SK-N-SH (cell line): ENCODE results near the gene UGP2. TPM values are rescaled to one million over a fixed set of nuclear protein-coding genes. Genes with fewer than 3 reads are reported as not detected.
A peak's percentile ranks its signal among the peaks of the same experiment; 100 is the strongest.

Source experiments
- CTCF ChIA-PET: fragments of 300-600, 350-600 bp; formaldehyde crosslinking; extraction: SDS; loops from one replicate; lab custom pipeline; 2021; lab: Yijun Ruan, JAX
- POLR2A ChIA-PET: fragments of 350-600 bp; sonication (Branson Sonifier 250); formaldehyde crosslinking; extraction: SDS; loops from one replicate; lab custom pipeline; 2020; ENCODE audit warnings: antibody characterized with exemption, inconsistent platforms; lab: Yijun Ruan, JAX
- DNase-seq: peaks from one replicate; pipeline ENCODE4 v3.0.0; 2012
- H2AFZ ChIP-seq: fragments of 200-600 bp; sonication (generic); 2 replicates; pipeline ENCODE4 v1.8.1; 2016; ENCODE audit warnings: antibody characterized with exemption, mild to moderate bottlenecking, low read depth
- H3F3A ChIP-seq: fragments of 200-600 bp; sonication (generic); replicated peaks from 2 replicates; pipeline ENCODE3; 2016; ENCODE audit warnings: antibody characterized with exemption, mild to moderate bottlenecking; ENCODE audit not compliant: insufficient read depth
- H3K27ac ChIP-seq, 2 experiments: fragments of 200-500 bp in 1 of 2; fragments of 200-600 bp in 1 of 2; sonication (Bioruptor generic) in 1 of 2; sonication (generic), shearing (Covaris generic) in 1 of 2; 2 replicates each; pipeline versions ENCODE4 v1.5.1 to v1.6.1; 2014 to 2016; ENCODE audit warnings: low read depth in 2 of 2, inconsistent platforms in 1 of 2, low read length in 1 of 2, mild to moderate bottlenecking in 1 of 2, mixed read lengths in 1 of 2
- H3K27me3 ChIP-seq: fragments of 200-600 bp; sonication (generic), shearing (Covaris generic); 2 replicates; pipeline ENCODE4 v1.6.1; 2016; ENCODE audit warnings: mixed run types; ENCODE audit not compliant: insufficient read depth
- H3K36me3 ChIP-seq, 2 experiments: fragments of 200-500 bp in 1 of 2; fragments of 200-600 bp in 1 of 2; sonication (Bioruptor generic) in 1 of 2; sonication (generic) in 1 of 2; replicated peaks in 1 of 2; 2 replicates each; pipeline versions ENCODE3 to v1.5.1; 2014 to 2016; ENCODE audit warnings: low read length in 1 of 2, mild to moderate bottlenecking in 1 of 2; ENCODE audit not compliant: insufficient read depth in 2 of 2, control insufficient read depth in 1 of 2
- H3K4me1 ChIP-seq, 2 experiments: fragments of 200-500 bp in 1 of 2; fragments of 200-600 bp in 1 of 2; sonication (Bioruptor generic) in 1 of 2; sonication (generic), shearing (Covaris generic) in 1 of 2; 2 replicates each; pipeline versions ENCODE4 v1.5.1 to v1.6.1; 2014 to 2016; ENCODE audit warnings: low read depth in 1 of 2, low read length in 1 of 2, mixed run types in 1 of 2; ENCODE audit not compliant: insufficient read depth in 2 of 2, control insufficient read depth in 1 of 2
- H3K4me2 ChIP-seq: fragments of 200-600 bp; sonication (generic), shearing (Covaris generic); 2 replicates; pipeline ENCODE4 v1.6.1; 2017; ENCODE audit warnings: mixed run types
- H3K4me3 ChIP-seq, 2 experiments: fragments of 200-500 bp in 1 of 2; fragments of 200-600 bp in 1 of 2; sonication (Bioruptor generic) in 1 of 2; sonication (generic), shearing (Covaris generic) in 1 of 2; 2 replicates each; pipeline versions ENCODE4 v1.5.1 to v1.8.1; 2014 to 2016; ENCODE audit warnings: low read depth in 2 of 2, inconsistent platforms in 1 of 2, low read length in 1 of 2, mild to moderate bottlenecking in 1 of 2, mixed read lengths in 1 of 2, moderate library complexity in 1 of 2
- H3K79me2 ChIP-seq: fragments of 200-600 bp; sonication (generic); 2 replicates; pipeline ENCODE4 v1.8.1; 2017; ENCODE audit warnings: mild to moderate bottlenecking; ENCODE audit not compliant: insufficient read depth
- H3K9ac ChIP-seq: fragments of 200-600 bp; sonication (generic); 2 replicates; pipeline ENCODE4 v1.6.1; 2017; ENCODE audit warnings: mixed run types
- H3K9me2 ChIP-seq: fragments of 200-600 bp; sonication (generic); 2 replicates; pipeline ENCODE4 v1.6.1; 2017; ENCODE audit warnings: mixed run types
- H3K9me3 ChIP-seq: fragments of 200-600 bp; sonication (generic); 2 replicates; pipeline ENCODE4 v1.6.1; 2017; ENCODE audit warnings: mixed run types, mild to moderate bottlenecking, moderate library complexity
- H4K20me1 ChIP-seq: fragments of 200-600 bp; sonication (generic); 2 replicates; pipeline ENCODE4 v1.6.1; 2017; ENCODE audit warnings: mild to moderate bottlenecking, mixed run types; ENCODE audit not compliant: insufficient read depth
- CHD2 ChIP-seq: fragments of 150-350 bp; IDR thresholded peaks from 2 replicates; pipeline ENCODE4 v1.6.1; 2018; ENCODE audit warnings: low read length; ENCODE audit not compliant: partially characterized antibody
- FOSL2 ChIP-seq: IDR thresholded peaks from 2 replicates; pipeline ENCODE4 v1.4.0; 2012; ENCODE audit warnings: low read depth, mild to moderate bottlenecking, moderate library complexity, borderline replicate concordance
- FOXJ3 ChIP-seq: sonication (generic); formaldehyde crosslinking; IDR thresholded peaks from 2 replicates; pipeline ENCODE4 v1.5.1; 2020; ENCODE audit warnings: mild to moderate bottlenecking, missing genetic modification reagents
- GABPA ChIP-seq: IDR thresholded peaks from 2 replicates; pipeline ENCODE4 v1.4.0; 2012; ENCODE audit warnings: low read depth, mild to moderate bottlenecking
- IRF3 ChIP-seq: fragments of 150-350 bp; IDR thresholded peaks from 2 replicates; pipeline ENCODE4 v1.6.1; 2016; ENCODE audit warnings: mild to moderate bottlenecking, low read depth, low read length
- MEF2A ChIP-seq: IDR thresholded peaks from 2 replicates; pipeline ENCODE4 v1.4.0; 2012; ENCODE audit warnings: low read depth, borderline replicate concordance
- MXI1 ChIP-seq: IDR thresholded peaks from 2 replicates; pipeline ENCODE4 v1.6.1; 2012; ENCODE audit warnings: mild to moderate bottlenecking, low read depth, low read length, improper control_type of control experiment
- NRF1 ChIP-seq: IDR thresholded peaks from 2 replicates; pipeline ENCODE4 v1.6.1; 2012; ENCODE audit warnings: low read depth, mild to moderate bottlenecking, low read length
- PBX3 ChIP-seq: IDR thresholded peaks from 2 replicates; pipeline ENCODE4; 2012
- POLR2AphosphoS5 ChIP-seq: IDR thresholded peaks from 2 replicates; pipeline ENCODE4 v1.6.1; 2012; ENCODE audit warnings: low read depth, low read length
- RAD21 ChIP-seq: IDR thresholded peaks from 2 replicates; pipeline ENCODE4 v1.6.1; 2012; ENCODE audit warnings: mild to moderate bottlenecking, low read length
- RCOR1 ChIP-seq: fragments of 150-350 bp; IDR thresholded peaks from 2 replicates; pipeline ENCODE4 v1.6.1; 2017; ENCODE audit warnings: antibody characterized with exemption, low read length
- RXRA ChIP-seq: IDR thresholded peaks from 2 replicates; pipeline ENCODE4 v1.4.0; 2012; ENCODE audit warnings: low read depth, mild to moderate bottlenecking, borderline replicate concordance
- SIN3A ChIP-seq: IDR thresholded peaks from 2 replicates; pipeline ENCODE4 v1.6.1; 2012; ENCODE audit warnings: low read depth, mild to moderate bottlenecking, low read length, moderate library complexity, borderline replicate concordance
- SMC3 ChIP-seq: IDR thresholded peaks from 2 replicates; pipeline ENCODE4 v1.6.1; 2012; ENCODE audit warnings: low read depth, low read length, improper control_type of control experiment
- TEAD4 ChIP-seq: IDR thresholded peaks from 2 replicates; pipeline ENCODE4 v1.4.0; 2012; ENCODE audit warnings: mild to moderate bottlenecking, borderline replicate concordance; ENCODE audit not compliant: insufficient read depth
- USF2 ChIP-seq: fragments of 150-350 bp; IDR thresholded peaks from 2 replicates; pipeline ENCODE4 v1.6.1; 2017; ENCODE audit warnings: antibody characterized with exemption, low read length, low read depth, borderline replicate concordance
- YY1 ChIP-seq: IDR thresholded peaks from 2 replicates; pipeline ENCODE4 v1.4.0; 2012; ENCODE audit warnings: low read depth, mild to moderate bottlenecking
- ZBTB33 ChIP-seq: IDR thresholded peaks from 2 replicates; pipeline ENCODE4 v1.4.0; 2012; ENCODE audit warnings: low read depth, borderline replicate concordance
- WGBS: methylation state at CpG from one replicate; pipeline ENCODE4 v1.1.6; 2017; ENCODE audit warnings: low lambda C conversion rate; 5-methylcytosine and 5-hydroxymethylcytosine counted together
- polyA plus RNA-seq, 3 experiments: library from polyadenylated mRNA; depleted of rRNA; stranded (reverse); fragments of >200 nt; gene quantifications; 2 replicates each; pipeline ENCODE4 v1.2.3, GENCODE V29; 2012
- TF ChIP-seq, protein P1 (sequence below): fragments of 200-600 bp; sonication (generic); IDR thresholded peaks from 2 replicates; pipeline ENCODE4 v1.6.1; 2017; ENCODE audit warnings: antibody characterized with exemption, mild to moderate bottlenecking, moderate library complexity

UGP2 gene
- polyA plus RNA-seq, 1 of the 3 experiments (the other 2 are of a cell fraction): 30.1 TPM

- WGBS: 77% methylated on average over 4 of the region's 4 CpGs
- Histone ChIP-seq H4K20me1 (no peaks in the 10 kb centered on the region), H3K9ac (no peak overlapping the region), H3K27ac (peak overlapping the region in 1 of 2 experiments; percentile 3; a peak in 1 of 4 replicates), H3K27me3 (no peaks in the 10 kb centered on the region), H2AFZ (no peak overlapping the region), H3K4me2 (no peak overlapping the region), H3K9me3 (no peaks in the 10 kb centered on the region), H3K4me1 (peaks cover 0 to 6% of the 10 kb centered on the region in 2 experiments; a peak in 3 of 4 replicates), H3K79me2 (peaks cover 28% of the 10 kb centered on the region; the same call in 1 of the 2 replicates), H3K36me3 (peaks cover 29 to 37% of the 10 kb centered on the region in 2 experiments), H3K4me3 (no peak overlapping the region), H3K9me2 (no peaks in the 10 kb centered on the region), H3F3A (no peaks in the 10 kb centered on the region)
- DNase-seq: no peak
- POLR2A ChIA-PET: no interaction called here
- TF ChIP-seq, protein P1, sequence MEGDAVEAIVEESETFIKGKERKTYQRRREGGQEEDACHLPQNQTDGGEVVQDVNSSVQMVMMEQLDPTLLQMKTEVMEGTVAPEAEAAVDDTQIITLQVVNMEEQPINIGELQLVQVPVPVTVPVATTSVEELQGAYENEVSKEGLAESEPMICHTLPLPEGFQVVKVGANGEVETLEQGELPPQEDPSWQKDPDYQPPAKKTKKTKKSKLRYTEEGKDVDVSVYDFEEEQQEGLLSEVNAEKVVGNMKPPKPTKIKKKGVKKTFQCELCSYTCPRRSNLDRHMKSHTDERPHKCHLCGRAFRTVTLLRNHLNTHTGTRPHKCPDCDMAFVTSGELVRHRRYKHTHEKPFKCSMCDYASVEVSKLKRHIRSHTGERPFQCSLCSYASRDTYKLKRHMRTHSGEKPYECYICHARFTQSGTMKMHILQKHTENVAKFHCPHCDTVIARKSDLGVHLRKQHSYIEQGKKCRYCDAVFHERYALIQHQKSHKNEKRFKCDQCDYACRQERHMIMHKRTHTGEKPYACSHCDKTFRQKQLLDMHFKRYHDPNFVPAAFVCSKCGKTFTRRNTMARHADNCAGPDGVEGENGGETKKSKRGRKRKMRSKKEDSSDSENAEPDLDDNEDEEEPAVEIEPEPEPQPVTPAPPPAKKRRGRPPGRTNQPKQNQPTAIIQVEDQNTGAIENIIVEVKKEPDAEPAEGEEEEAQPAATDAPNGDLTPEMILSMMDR: no peak
- TF ChIP-seq GABPA (no peak), FOXJ3 (CRISPR knock-in tag) (no peak), RAD21 (no peak), NRF1 (no peak), FOSL2 (no peak), YY1 (no peak), RXRA (no peak), SMC3 (no peak), IRF3 (no peak), CHD2 (no peak)
- CTCF ChIA-PET: interaction anchor here (0.9 to 2.9 kb wide), 4 partner anchors 9 to 173 kb away, joined by 3 to 13 read pairs (median 5); no protein-coding TSS in a partner anchor
Measured at GRCh38 chr2:63871864-63872263, 30.2 kb downstream of the UGP2 start.

GRCh38 chr2:63872571-63873328, 31.1 kb downstream of the UGP2 start:
- CTCF ChIA-PET: interaction anchor here (0.6 to 2.9 kb wide), 5 partner anchors 8 to 173 kb away, joined by 3 to 13 read pairs (median 4); no protein-coding TSS in a partner anchor
- H3K79me2 ChIP-seq: peaks cover 28% of the 10 kb centered on the region; the same call in 1 of the 2 replicates
- TF ChIP-seq PBX3: no peak
- no peak for TF ChIP-seq FOSL2
- TF ChIP-seq ZBTB33: no peak
- TF ChIP-seq USF2: no peak
- no peak for TF ChIP-seq TEAD4
- TF ChIP-seq MXI1: no peak
- TF ChIP-seq RXRA: no peak
- TF ChIP-seq SIN3A: no peak
- TF ChIP-seq POLR2AphosphoS5: no peak
- TF ChIP-seq RCOR1: no peak
- no peak for TF ChIP-seq MEF2A

More at GRCh38 chr2:63872571-63873328, 31.1 kb downstream of the UGP2 start:
- Histone ChIP-seq H3F3A (no peaks in the 10 kb centered on the region), H3K4me1 (peaks cover 0 to 6% of the 10 kb centered on the region in 2 experiments; a peak in 3 of 4 replicates), H3K4me3 (no peak overlapping the region), H3K27ac (no peak overlapping the region), H2AFZ (no peak overlapping the region), H4K20me1 (no peaks in the 10 kb centered on the region), H3K9me2 (no peaks in the 10 kb centered on the region), H3K4me2 (no peak overlapping the region), H3K9me3 (no peaks in the 10 kb centered on the region), H3K36me3 (peaks cover 28 to 36% of the 10 kb centered on the region in 2 experiments), H3K9ac (no peak overlapping the region), H3K27me3 (no peaks in the 10 kb centered on the region)
- DNase-seq: no peak
- WGBS: 84% methylated on average over 6 of the region's 6 CpGs
- POLR2A ChIA-PET: no interaction called here
